Activated CD8-positive, alpha-beta T cell treated with anti-CD3 and anti-CD28 coated beads for 36 hours (primary cell): ENCODE results near the gene TMC1. TPM values are rescaled to one million over a fixed set of nuclear protein-coding genes. Genes with fewer than 3 reads are reported as not detected.
"Not testable (repeated sequence)": the region's sequence is repeated elsewhere in the genome, so short reads cannot be mapped to it uniquely, and the experiment has no call there.

Source experiments
- ATAC-seq: fragments of 200-7000 bp; cut with Tn5 transposase; one replicate; pipeline ENCODE4 v1.10.0; 2021; ENCODE audit warnings: mild to moderate bottlenecking, moderate library complexity
- CTCF ChIA-PET: fragments of 350-600 bp; sonication (Branson Sonifier 250); formaldehyde crosslinking; loops from one replicate; lab custom pipeline; 2021; ENCODE audit warnings: antibody characterized with exemption; lab: Charles Lee
- POLR2A ChIA-PET: fragments of 350-600 bp; sonication (Branson Sonifier 250); formaldehyde crosslinking; loops from one replicate; lab custom pipeline; 2021; ENCODE audit warnings: antibody characterized with exemption; lab: Charles Lee
- DNase-seq: peaks from one replicate; pipeline ENCODE4 v3.0.0-alpha.2; 2020
- H3K27ac Mint-ChIP-seq: one replicate; pipeline ENCODE4 v1.8.0; 2021; ENCODE audit warnings: mild to moderate bottlenecking, mixed read lengths
- H3K27me3 Mint-ChIP-seq: one replicate; pipeline ENCODE4 v1.8.0; 2021; ENCODE audit warnings: mixed read lengths
- H3K36me3 Mint-ChIP-seq: one replicate; pipeline ENCODE4 v1.8.0; 2021; ENCODE audit warnings: low read depth, mixed read lengths
- H3K4me1 Mint-ChIP-seq: one replicate; pipeline ENCODE4 v1.8.0; 2021; ENCODE audit warnings: low read depth, mixed read lengths
- H3K4me3 Mint-ChIP-seq: one replicate; pipeline ENCODE4 v1.8.0; 2021; ENCODE audit warnings: mild to moderate bottlenecking, moderate library complexity, mixed read lengths
- H3K9me3 Mint-ChIP-seq: one replicate; pipeline ENCODE4 v1.8.0; 2021; ENCODE audit warnings: mixed read lengths
- CTCF ChIP-seq: fragments of 200-600 bp; IDR thresholded peaks from one replicate; pipeline ENCODE4 v1.8.0; 2022; ENCODE audit warnings: antibody characterized with exemption, mild to moderate bottlenecking
- intact Hi-C: fragments of 100-400 bp; cut with micrococcal nuclease; formaldehyde crosslinking; loops from one replicate; pipeline ENCODE4 v1.10.0; 2022
- total RNA-seq, 2 experiments: library from RNA; stranded (reverse); gene quantifications; one replicate each; pipeline ENCODE4 v1.2.3, GENCODE V29; 2021

The TMC1 gene
- total RNA-seq, 2 experiments from 2014 or later = 0.38 TPM; not detected in 1

GRCh38 chr9:72805238-72805637 is 283.8 kb downstream of the TMC1 start:
- no peak for TF ChIP-seq CTCF
- no peaks in the 10 kb centered on the region for H3K4me1 Mint-ChIP-seq
- peaks cover 2% of the 10 kb centered on the region for H3K27me3 Mint-ChIP-seq
- CTCF ChIA-PET = no interaction called here
- no peak for ATAC-seq
- POLR2A ChIA-PET = no interaction called here
- DNase-seq = no peak
- intact Hi-C loops = no loop called here
- no peaks in the 10 kb centered on the region for H3K9me3 Mint-ChIP-seq
- no peak overlapping the region for H3K27ac Mint-ChIP-seq
- no peak overlapping the region for H3K4me3 Mint-ChIP-seq
- H3K36me3 Mint-ChIP-seq = no peaks in the 10 kb centered on the region

GRCh38 chr9:72806313-72806809 is 285.0 kb downstream of the TMC1 start:
- DNase-seq, H3K27ac Mint-ChIP-seq, H3K9me3 Mint-ChIP-seq, H3K4me3 Mint-ChIP-seq, H3K4me1 Mint-ChIP-seq, POLR2A ChIA-PET, intact Hi-C loops, ATAC-seq, H3K27me3 Mint-ChIP-seq, CTCF ChIA-PET, H3K36me3 Mint-ChIP-seq: not testable (repeated sequence)

GRCh38 chr9:72807765-72808445 is 286.5 kb downstream of the TMC1 start:
- intact Hi-C loops = no loop called here
- no peak for DNase-seq
- POLR2A ChIA-PET = no interaction called here
- Mint-ChIP-seq H3K9me3 (no peaks in the 10 kb centered on the region), H3K27ac (no peak overlapping the region), H3K4me1 (no peaks in the 10 kb centered on the region), H3K4me3 (no peak overlapping the region), H3K27me3 (peaks cover 2% of the 10 kb centered on the region), H3K36me3 (no peaks in the 10 kb centered on the region)
- ATAC-seq = no peak
- no peak for TF ChIP-seq CTCF
- CTCF ChIA-PET = interaction anchor here (1.1 kb wide), 2 partner anchors 10 to 536 kb away, joined by 3 read pairs; no protein-coding TSS in a partner anchor

- Mint-ChIP-seq H3K4me1 (no peaks in the 10 kb centered on the region), H3K9me3 (no peaks in the 10 kb centered on the region), H3K4me3 (no peak overlapping the region), H3K27me3 (peaks cover 2% of the 10 kb centered on the region), H3K36me3 (no peaks in the 10 kb centered on the region), H3K27ac (no peak overlapping the region)
- DNase-seq (no peak), ATAC-seq (no peak)
- intact Hi-C loops = no loop called here
- no peak for TF ChIP-seq CTCF
- ChIA-PET POLR2A (no interaction called here), CTCF (interaction anchor here (1.1 kb wide), 1 partner anchor 10 kb away, joined by 3 read pairs; no protein-coding TSS in a partner anchor)
Observed at GRCh38 chr9:72808446-72808768, 287.0 kb downstream of the TMC1 start.

GRCh38 chr9:72809586-72809985 is 288.2 kb downstream of the TMC1 start:
- ChIA-PET CTCF (interaction anchor here (0.9 kb wide), 1 partner anchor 12 kb away, joined by 3 read pairs; no protein-coding TSS in a partner anchor), POLR2A (interaction anchor here (1.2 kb wide), 1 partner anchor 204 kb away, joined by 3 read pairs; no protein-coding TSS in a partner anchor)
- ATAC-seq (no peak), DNase-seq (no peak)
- no peak overlapping the region for H3K4me3 Mint-ChIP-seq
- H3K36me3 Mint-ChIP-seq = no peaks in the 10 kb centered on the region
- H3K27ac Mint-ChIP-seq = no peak overlapping the region
- H3K4me1 Mint-ChIP-seq = no peaks in the 10 kb centered on the region
- H3K9me3 Mint-ChIP-seq = no peaks in the 10 kb centered on the region
- intact Hi-C loops = no loop called here
- peaks cover 2% of the 10 kb centered on the region for H3K27me3 Mint-ChIP-seq
- no peak for TF ChIP-seq CTCF
